HepG2 (cell line): ENCODE results near the gene EFNA2. TPM values are rescaled to one million over a fixed set of nuclear protein-coding genes. Genes with fewer than 3 reads are reported as not detected.

Experiments used
- ATF7-NPFF ChIP-seq: sonication (generic); formaldehyde crosslinking; IDR thresholded peaks from 2 replicates; pipeline ENCODE4 v1.8.1; 2023; ENCODE audit warnings: mild to moderate bottlenecking, low read depth, missing genetic modification reagents, moderate library complexity
- GFI1 ChIP-seq: sonication (generic); formaldehyde crosslinking; IDR thresholded peaks from 2 replicates; pipeline ENCODE4 v1.5.0; 2020; ENCODE audit warnings: missing genetic modification reagents, mild to moderate bottlenecking, borderline replicate concordance
- GTF3A ChIP-seq: sonication (generic); formaldehyde crosslinking; conservative IDR thresholded peaks from 2 replicates; pipeline ENCODE4 v1.4.0; 2020; ENCODE audit warnings: mild to moderate bottlenecking, missing genetic modification reagents
- KDM2A ChIP-seq: sonication (generic); formaldehyde crosslinking; IDR thresholded peaks from 2 replicates; pipeline ENCODE4 v1.4.0; 2020; ENCODE audit warnings: low read depth, missing genetic modification reagents, borderline replicate concordance
- KLF11 ChIP-seq: IDR thresholded peaks from 2 replicates; pipeline ENCODE4 v1.6.1; 2016; ENCODE audit warnings: missing compliant biosample characterization
- MAFG ChIP-seq: sonication (generic); formaldehyde crosslinking; IDR thresholded peaks from 2 replicates; pipeline ENCODE4 v1.5.1; 2020; ENCODE audit warnings: mild to moderate bottlenecking, missing genetic modification reagents
- MEIS1 ChIP-seq: sonication (generic); formaldehyde crosslinking; IDR thresholded peaks from 2 replicates; pipeline ENCODE4 v1.9.0; 2021; ENCODE audit warnings: mild to moderate bottlenecking, missing genetic modification reagents, moderate library complexity, borderline replicate concordance
- NPAS2 ChIP-seq: sonication (generic); formaldehyde crosslinking; IDR thresholded peaks from 2 replicates; pipeline ENCODE4 v1.8.0; 2022; ENCODE audit warnings: mild to moderate bottlenecking, missing genetic modification reagents, borderline replicate concordance
- PITX1 ChIP-seq: sonication (generic); formaldehyde crosslinking; IDR thresholded peaks from 2 replicates; pipeline ENCODE4 v1.5.1; 2020; ENCODE audit warnings: mild to moderate bottlenecking, missing genetic modification reagents
- TBX3 ChIP-seq: fragments of 450-650 bp; IDR thresholded peaks from 2 replicates; pipeline ENCODE4 v1.6.1; 2017; ENCODE audit warnings: antibody characterized with exemption, mild to moderate bottlenecking, inconsistent platforms, borderline replicate concordance
- XRCC5 ChIP-seq: fragments of 200-400 bp; formaldehyde crosslinking; optimal IDR thresholded peaks from 2 replicates; pipeline ENCODE3; 2017; ENCODE audit warnings: mild to moderate bottlenecking, low read length
- YEATS4 ChIP-seq: sonication (generic); formaldehyde crosslinking; IDR thresholded peaks from 2 replicates; pipeline ENCODE4 v1.4.0; 2020; ENCODE audit warnings: missing genetic modification reagents, borderline replicate concordance
- ZFP41 ChIP-seq: sonication (generic); formaldehyde crosslinking; IDR thresholded peaks from 2 replicates; pipeline ENCODE4 v1.4.0; 2020; ENCODE audit warnings: mild to moderate bottlenecking, missing genetic modification reagents, borderline replicate concordance
- ZMAT3 ChIP-seq: sonication (generic); formaldehyde crosslinking; conservative IDR thresholded peaks from 2 replicates; pipeline ENCODE4 v1.7.0; 2021; ENCODE audit warnings: missing genetic modification reagents
- ZNF296 ChIP-seq: sonication (generic); formaldehyde crosslinking; conservative IDR thresholded peaks from 2 replicates; pipeline ENCODE4 v1.5.0; 2020; ENCODE audit warnings: mild to moderate bottlenecking, missing genetic modification reagents
- ZNF775 ChIP-seq: sonication (generic); formaldehyde crosslinking; IDR thresholded peaks from 2 replicates; pipeline ENCODE4 v1.4.0; 2020; ENCODE audit warnings: missing genetic modification reagents, mild to moderate bottlenecking, moderate library complexity, borderline replicate concordance
- polyA plus RNA-seq, 8 experiments: library from polyadenylated mRNA; depleted of rRNA in 3 of 8; stranded (reverse) in 7 of 8; unstranded in 1 of 8; fragments of >200 nt; fragmentation: Illumina TruSeq in 4 of 8; extraction: Trizol in 4 of 8; gene quantifications; 2 replicates each; pipeline versions ENCODE4 v1.2.1 to v1.2.3, GENCODE V29; 2011 to 2016; ENCODE audit warnings: low read depth in 4 of 8, missing spikeins in 1 of 8, mixed read lengths in 1 of 8; ENCODE audit not compliant: insufficient read depth in 1 of 8
- total RNA-seq, 5 experiments: library from RNA; depleted of rRNA; stranded (reverse); fragments of >200 nt; fragmentation: Illumina TruSeq; extraction: Trizol; gene quantifications; 2 replicates each; pipeline ENCODE4 v1.2.3, GENCODE V29; 2016; ENCODE audit warnings: low read depth in 1 of 5
- TF ChIP-seq, protein P1 (sequence below): sonication (generic); formaldehyde crosslinking; IDR thresholded peaks from 2 replicates; pipeline ENCODE4 v1.4.0; 2020; ENCODE audit warnings: missing genetic modification reagents
- TF ChIP-seq, protein P2 (sequence below): sonication (generic); formaldehyde crosslinking; IDR thresholded peaks from 2 replicates; pipeline ENCODE4 v1.4.0; 2020; ENCODE audit warnings: low read depth, mild to moderate bottlenecking, missing genetic modification reagents
- TF ChIP-seq, protein P3 (sequence below): sonication (generic); formaldehyde crosslinking; conservative IDR thresholded peaks from 2 replicates; pipeline ENCODE4 v1.4.0; 2020; ENCODE audit warnings: missing genetic modification reagents
- TF ChIP-seq, protein P4 (sequence below): sonication (generic); formaldehyde crosslinking; IDR thresholded peaks from 2 replicates; pipeline ENCODE4 v1.4.0; 2020; ENCODE audit warnings: low read depth, missing genetic modification reagents

EFNA2 gene
- total and polyA plus RNA-seq, 2 of the 13 experiments (the other 11 are each of a cell fraction or from before 2014, with no cell fraction given): 6.0 to 9.9 TPM

DNA sequence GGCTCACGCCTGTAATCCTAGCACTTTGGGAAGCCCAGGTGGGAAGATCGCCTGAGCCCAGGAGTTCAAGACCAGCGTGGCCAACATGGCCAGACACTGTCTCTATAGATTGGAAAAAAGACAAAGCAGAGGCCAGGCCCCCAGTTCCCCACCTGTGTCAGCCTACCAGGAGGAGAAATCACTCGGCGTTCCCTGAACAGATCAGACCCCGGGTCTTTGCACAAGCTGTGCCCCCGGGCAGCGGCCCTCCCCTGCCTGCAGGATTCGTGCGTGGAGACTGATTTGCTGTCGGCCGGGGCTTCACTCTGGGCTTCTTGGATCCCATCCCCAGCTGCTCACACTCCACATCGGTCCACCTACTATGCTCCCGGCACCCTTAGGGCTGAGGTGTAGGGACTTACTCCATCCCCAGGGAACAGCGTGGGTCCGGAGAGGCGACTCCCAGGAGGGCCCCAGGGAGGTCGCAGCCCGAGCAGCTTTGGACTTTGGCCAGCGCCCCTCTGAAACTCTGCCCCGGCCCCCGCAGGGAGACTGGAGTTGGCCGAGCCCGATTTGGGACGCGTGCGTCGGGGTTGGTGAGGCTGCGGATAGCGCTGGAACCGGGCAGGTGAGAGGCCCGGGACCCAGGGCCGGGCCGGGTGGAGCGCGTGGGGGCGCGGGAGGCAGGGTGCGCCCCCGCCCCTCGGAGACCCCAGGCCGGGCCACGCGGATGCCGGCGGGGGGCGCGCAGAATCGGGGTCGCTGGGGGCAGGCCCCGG lies 515 bp upstream of the EFNA2 start (continued):
- TF ChIP-seq ZNF775 (CRISPR knock-in tag): no peak
- TF ChIP-seq ZFP41 (CRISPR knock-in tag): no peak
- no peak for TF ChIP-seq TBX3
- TF ChIP-seq GFI1 (CRISPR knock-in tag): peak; percentile 31; the same call in 1 of the 2 replicates
- 0 out of 2 replicates have a peak, but pooled peaks have one; percentile 14 for TF ChIP-seq MEIS1 (CRISPR knock-in tag)
- TF ChIP-seq XRCC5: peak; percentile 40
- 0 out of 2 replicates have a peak, but pooled peaks have one; percentile 29 for TF ChIP-seq KDM2A (CRISPR knock-in tag)
- TF ChIP-seq, protein P1, sequence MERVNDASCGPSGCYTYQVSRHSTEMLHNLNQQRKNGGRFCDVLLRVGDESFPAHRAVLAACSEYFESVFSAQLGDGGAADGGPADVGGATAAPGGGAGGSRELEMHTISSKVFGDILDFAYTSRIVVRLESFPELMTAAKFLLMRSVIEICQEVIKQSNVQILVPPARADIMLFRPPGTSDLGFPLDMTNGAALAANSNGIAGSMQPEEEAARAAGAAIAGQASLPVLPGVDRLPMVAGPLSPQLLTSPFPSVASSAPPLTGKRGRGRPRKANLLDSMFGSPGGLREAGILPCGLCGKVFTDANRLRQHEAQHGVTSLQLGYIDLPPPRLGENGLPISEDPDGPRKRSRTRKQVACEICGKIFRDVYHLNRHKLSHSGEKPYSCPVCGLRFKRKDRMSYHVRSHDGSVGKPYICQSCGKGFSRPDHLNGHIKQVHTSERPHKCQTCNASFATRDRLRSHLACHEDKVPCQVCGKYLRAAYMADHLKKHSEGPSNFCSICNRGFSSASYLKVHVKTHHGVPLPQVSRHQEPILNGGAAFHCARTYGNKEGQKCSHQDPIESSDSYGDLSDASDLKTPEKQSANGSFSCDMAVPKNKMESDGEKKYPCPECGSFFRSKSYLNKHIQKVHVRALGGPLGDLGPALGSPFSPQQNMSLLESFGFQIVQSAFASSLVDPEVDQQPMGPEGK (CRISPR knock-in tag): peak; percentile 77
- TF ChIP-seq ZNF296 (CRISPR knock-in tag): no peak
- TF ChIP-seq YEATS4 (CRISPR knock-in tag): no peak
- TF ChIP-seq, protein P2, sequence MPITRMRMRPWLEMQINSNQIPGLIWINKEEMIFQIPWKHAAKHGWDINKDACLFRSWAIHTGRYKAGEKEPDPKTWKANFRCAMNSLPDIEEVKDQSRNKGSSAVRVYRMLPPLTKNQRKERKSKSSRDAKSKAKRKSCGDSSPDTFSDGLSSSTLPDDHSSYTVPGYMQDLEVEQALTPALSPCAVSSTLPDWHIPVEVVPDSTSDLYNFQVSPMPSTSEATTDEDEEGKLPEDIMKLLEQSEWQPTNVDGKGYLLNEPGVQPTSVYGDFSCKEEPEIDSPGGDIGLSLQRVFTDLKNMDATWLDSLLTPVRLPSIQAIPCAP (CRISPR knock-in tag): no peak
- TF ChIP-seq, protein P3, sequence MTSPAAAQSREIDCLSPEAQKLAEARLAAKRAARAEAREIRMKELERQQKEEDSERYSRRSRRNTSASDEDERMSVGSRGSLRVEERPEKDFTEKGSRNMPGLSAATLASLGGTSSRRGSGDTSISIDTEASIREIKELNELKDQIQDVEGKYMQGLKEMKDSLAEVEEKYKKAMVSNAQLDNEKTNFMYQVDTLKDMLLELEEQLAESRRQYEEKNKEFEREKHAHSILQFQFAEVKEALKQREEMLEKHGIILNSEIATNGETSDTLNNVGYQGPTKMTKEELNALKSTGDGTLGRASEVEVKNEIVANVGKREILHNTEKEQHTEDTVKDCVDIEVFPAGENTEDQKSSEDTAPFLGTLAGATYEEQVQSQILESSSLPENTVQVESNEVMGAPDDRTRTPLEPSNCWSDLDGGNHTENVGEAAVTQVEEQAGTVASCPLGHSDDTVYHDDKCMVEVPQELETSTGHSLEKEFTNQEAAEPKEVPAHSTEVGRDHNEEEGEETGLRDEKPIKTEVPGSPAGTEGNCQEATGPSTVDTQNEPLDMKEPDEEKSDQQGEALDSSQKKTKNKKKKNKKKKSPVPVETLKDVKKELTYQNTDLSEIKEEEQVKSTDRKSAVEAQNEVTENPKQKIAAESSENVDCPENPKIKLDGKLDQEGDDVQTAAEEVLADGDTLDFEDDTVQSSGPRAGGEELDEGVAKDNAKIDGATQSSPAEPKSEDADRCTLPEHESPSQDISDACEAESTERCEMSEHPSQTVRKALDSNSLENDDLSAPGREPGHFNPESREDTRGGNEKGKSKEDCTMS (CRISPR knock-in tag): no peak
- TF ChIP-seq NPAS2 (CRISPR knock-in tag): no peak
- TF ChIP-seq GTF3A (CRISPR knock-in tag): no peak
- no peak for TF ChIP-seq MAFG (CRISPR knock-in tag)
- no peak for TF ChIP-seq ZMAT3 (CRISPR knock-in tag)
- TF ChIP-seq PITX1 (CRISPR knock-in tag): no peak
- TF ChIP-seq, protein P4, sequence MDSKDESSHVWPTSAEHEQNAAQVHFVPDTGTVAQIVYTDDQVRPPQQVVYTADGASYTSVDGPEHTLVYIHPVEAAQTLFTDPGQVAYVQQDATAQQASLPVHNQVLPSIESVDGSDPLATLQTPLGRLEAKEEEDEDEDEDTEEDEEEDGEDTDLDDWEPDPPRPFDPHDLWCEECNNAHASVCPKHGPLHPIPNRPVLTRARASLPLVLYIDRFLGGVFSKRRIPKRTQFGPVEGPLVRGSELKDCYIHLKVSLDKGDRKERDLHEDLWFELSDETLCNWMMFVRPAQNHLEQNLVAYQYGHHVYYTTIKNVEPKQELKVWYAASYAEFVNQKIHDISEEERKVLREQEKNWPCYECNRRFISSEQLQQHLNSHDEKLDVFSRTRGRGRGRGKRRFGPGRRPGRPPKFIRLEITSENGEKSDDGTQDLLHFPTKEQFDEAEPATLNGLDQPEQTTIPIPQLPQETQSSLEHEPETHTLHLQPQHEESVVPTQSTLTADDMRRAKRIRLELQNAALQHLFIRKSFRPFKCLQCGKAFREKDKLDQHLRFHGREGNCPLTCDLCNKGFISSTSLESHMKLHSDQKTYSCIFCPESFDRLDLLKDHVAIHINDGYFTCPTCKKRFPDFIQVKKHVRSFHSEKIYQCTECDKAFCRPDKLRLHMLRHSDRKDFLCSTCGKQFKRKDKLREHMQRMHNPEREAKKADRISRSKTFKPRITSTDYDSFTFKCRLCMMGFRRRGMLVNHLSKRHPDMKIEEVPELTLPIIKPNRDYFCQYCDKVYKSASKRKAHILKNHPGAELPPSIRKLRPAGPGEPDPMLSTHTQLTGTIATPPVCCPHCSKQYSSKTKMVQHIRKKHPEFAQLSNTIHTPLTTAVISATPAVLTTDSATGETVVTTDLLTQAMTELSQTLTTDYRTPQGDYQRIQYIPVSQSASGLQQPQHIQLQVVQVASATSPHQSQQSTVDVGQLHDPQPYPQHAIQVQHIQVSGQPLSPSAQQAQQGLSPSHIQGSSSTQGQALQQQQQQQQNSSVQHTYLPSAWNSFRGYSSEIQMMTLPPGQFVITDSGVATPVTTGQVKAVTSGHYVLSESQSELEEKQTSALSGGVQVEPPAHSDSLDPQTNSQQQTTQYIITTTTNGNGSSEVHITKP (CRISPR knock-in tag): peak; percentile 69; the same call in 1 of the 2 replicates
- TF ChIP-seq ATF7-NPFF: no peak
- no peak for TF ChIP-seq KLF11 (CRISPR knock-in tag)
